Stimulated activated CD4-positive, alpha-beta T cell treated with anti-CD3 and anti-CD28 coated beads, Interleukin-1b, Interleukin-23, amount 100 ng/mL, for 24 hours (primary cell): ENCODE results near the gene PLEKHG7.

Experiments used
- DNase-seq, 4 experiments: peaks; one replicate each; pipeline ENCODE4 v3.0.0-alpha.2; 2020; ENCODE audit warnings: low read depth in 4 of 4, low spot score in 1 of 4

PLEKHG7 gene

DNA sequence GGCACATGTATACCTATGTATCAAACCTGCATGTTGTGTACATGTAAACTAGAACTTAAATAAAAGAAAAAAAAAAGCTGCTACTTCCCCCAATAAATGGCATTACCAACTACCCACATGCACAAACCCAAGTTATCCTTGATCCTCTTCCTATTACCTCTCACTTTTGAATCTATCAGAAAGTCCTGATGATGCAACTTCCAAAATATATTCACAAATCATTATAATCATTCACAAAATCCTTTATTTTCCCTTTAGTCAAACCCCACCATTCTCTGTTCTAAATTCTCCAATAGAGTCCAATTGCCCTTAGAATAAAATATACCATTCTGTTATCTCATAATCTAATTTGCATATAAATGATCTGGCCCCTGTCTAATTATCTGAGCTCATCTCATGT, 92.0 kb downstream of the PLEKHG7 start:
- no peak for DNase-seq

DNA sequence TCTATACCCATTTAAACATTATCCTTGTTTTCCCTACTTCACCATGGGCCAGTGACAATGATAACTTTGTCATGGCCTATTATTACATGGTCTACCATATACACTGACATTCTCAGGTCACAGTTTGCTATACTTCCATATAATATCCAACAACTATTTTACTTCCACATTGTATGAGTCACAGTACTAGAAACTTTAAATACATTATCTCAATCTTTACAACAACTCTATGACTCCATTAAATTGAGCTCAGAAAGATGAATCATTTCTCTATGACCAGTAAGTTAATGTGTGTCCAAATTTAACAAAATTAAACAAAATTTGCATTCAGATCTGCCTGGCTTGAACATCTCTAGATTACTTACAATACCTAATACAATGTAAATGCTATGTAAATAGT, 93.9 kb downstream of the PLEKHG7 start:
- no peak for DNase-seq

DNA sequence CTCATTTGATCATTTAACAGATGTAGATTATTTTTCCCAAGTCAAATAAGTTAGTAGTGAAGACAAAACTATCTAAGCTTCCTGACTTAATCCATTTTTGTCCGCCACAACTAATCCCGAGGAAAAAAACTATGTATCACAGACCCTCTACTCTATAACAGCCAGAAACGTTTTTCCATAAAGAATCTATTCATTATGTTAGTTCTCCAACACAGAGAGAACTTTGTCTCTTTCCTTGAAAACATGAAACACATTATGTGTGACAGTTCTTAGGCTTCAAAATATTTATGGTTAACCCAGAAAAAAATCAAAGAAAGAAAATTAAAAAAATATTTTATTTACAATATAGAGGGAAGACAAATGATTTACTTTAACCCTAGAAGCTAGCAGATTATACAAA, 100.1 kb downstream of the PLEKHG7 start:
- no peak for DNase-seq

DNA sequence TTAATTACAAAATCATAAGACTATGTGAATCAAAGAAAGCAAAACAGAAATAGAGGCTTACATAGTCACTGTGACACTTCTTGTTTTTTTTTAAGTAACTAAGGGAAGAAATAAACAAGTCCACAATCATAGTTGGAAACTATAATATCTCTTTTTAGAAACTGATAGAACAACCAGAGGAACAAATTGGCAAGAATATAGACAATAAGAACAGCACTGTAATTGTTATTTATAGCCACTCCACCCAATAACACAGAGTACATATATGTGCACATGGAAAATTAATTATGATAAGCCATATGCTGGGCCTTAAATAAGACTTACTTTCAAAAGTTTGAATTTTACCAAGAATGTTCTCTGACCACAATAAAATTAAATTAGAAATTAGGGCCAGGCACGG, 101.1 kb downstream of the PLEKHG7 start:
- no peak for DNase-seq

DNA sequence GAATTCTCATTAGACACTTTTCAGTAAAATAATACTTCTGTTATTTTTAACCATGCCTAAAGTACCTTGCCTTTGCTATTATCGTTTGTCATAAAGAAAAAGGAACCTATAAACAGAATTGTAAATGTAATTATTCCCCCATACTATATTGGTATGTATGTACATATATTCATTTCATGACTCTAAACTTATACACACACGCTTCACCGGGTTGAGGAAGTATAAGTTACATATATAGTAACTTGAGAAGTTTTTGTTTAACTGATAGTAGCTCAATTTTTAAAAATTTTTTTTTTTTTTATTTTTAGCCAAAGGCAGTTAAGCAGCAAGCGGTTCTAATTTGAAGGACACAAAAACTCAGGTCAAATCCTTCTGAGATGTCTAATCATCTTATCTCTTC, 107.6 kb downstream of the PLEKHG7 start:
- no peak for DNase-seq

DNA sequence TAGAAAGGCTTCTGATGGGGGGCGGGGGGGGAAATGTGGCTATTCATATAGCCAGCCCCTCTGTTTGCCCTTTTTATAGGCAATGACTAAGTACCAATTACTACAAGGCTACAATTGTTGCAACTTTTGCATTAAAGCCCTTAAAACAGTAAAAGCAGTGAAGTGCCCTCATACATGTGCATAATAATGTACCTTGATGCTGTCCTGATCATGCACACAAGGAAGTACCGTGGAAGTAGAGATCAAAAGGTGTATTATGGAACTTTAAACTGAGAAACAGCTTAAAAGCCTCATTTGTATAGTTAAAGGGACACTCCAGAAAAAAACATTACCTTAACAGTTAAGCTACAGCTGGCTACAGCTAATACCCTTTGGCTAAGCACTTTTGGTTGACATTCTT, 111.8 kb downstream of the PLEKHG7 start:
- no peak for DNase-seq

DNA sequence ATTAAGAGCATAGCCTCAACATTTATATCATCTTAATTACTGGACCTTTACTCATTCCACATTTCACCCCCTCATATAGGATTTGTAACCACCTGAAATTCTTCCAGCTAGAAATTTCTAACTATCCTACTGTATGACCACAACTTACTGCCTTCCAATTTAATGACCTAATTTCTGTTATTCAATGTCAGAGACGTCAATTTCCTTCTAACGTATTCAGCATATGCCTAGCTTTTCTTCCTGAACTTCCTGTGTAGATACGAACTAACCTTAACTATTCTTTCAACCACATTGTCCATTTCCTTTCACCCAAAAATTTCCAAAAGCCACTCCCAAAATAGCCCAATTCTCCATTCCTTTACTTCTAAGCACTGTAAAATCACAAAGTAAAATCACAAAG, 118.4 kb downstream of the PLEKHG7 start:
- DNase-seq: no peak
